H1 (cell line): Measurements from ENCODE around the gene PPP1R9A.

ENCODE experiments used
- CTCF ChIP-seq, 3 experiments: IDR thresholded peaks; 1 replicate in 2 of 3; 2 replicates in 1 of 3; pipeline versions ENCODE4 v1.5.1 to v1.6.1; 2011; ENCODE audit warnings: low read length in 3 of 3, mild to moderate bottlenecking in 3 of 3, inconsistent platforms in 2 of 3, low read depth in 1 of 3, moderate library complexity in 1 of 3; ENCODE audit not compliant: insufficient read depth in 1 of 3; ENCODE audit errors: control extremely low read depth in 1 of 3
- EZH2 ChIP-seq: fragments of 200-600 bp; sonication (generic); IDR thresholded peaks from 2 replicates; pipeline ENCODE4 v1.7.1; 2012; ENCODE audit warnings: low read depth, mild to moderate bottlenecking, moderate library complexity, low read length, inconsistent platforms; ENCODE audit not compliant: severe bottlenecking
- KDM1A ChIP-seq: fragments of 200-600, 300-600 bp; sonication (generic); IDR thresholded peaks from 2 replicates; pipeline ENCODE4 v1.7.1; 2016; ENCODE audit warnings: mild to moderate bottlenecking, low read length, borderline replicate concordance
- POLR2A ChIP-seq, 2 experiments: IDR thresholded peaks; 1 replicate in 1 of 2; 2 replicates in 1 of 2; pipeline ENCODE4 v1.6.1; 2011; ENCODE audit warnings: low read depth in 2 of 2, low read length in 2 of 2, mild to moderate bottlenecking in 2 of 2; ENCODE audit errors: control extremely low read depth in 1 of 2
- POLR2AphosphoS5 ChIP-seq: IDR thresholded peaks from 2 replicates; pipeline ENCODE4 v1.6.1; 2011; ENCODE audit warnings: low read depth, low read length
- RAD21 ChIP-seq, 2 experiments: IDR thresholded peaks in 1 of 2; conservative IDR thresholded peaks in 1 of 2; 2 replicates each; pipeline ENCODE4 v1.6.1; 2011; ENCODE audit warnings: low read depth in 2 of 2, low read length in 2 of 2, improper control_type of control experiment in 1 of 2, inconsistent platforms in 1 of 2, mild to moderate bottlenecking in 1 of 2, moderate library complexity in 1 of 2
- RXRA ChIP-seq: IDR thresholded peaks from 2 replicates; pipeline ENCODE4 v1.6.1; 2011; ENCODE audit warnings: low read depth, mild to moderate bottlenecking, low read length, moderate library complexity; ENCODE audit not compliant: insufficient read depth
- SIN3A ChIP-seq, 2 experiments: IDR thresholded peaks in 1 of 2; conservative IDR thresholded peaks in 1 of 2; 2 replicates each; pipeline ENCODE4 v1.6.1; 2011 to 2012; ENCODE audit warnings: low read length in 2 of 2, improper control_type of control experiment in 1 of 2, low read depth in 1 of 2, mild to moderate bottlenecking in 1 of 2
- TAF1 ChIP-seq: IDR thresholded peaks from 2 replicates; pipeline ENCODE4 v1.6.1; 2011; ENCODE audit warnings: mild to moderate bottlenecking, low read depth, low read length
- YY1 ChIP-seq: IDR thresholded peaks from 2 replicates; pipeline ENCODE4 v1.6.1; 2011; ENCODE audit warnings: low read depth, mild to moderate bottlenecking, low read length

GRCh38 chr7:95095966-95096540 lies 188.7 kb downstream of the PPP1R9A start:
- TF ChIP-seq KDM1A = no peak
- no peak for TF ChIP-seq YY1
- TF ChIP-seq POLR2A (IDR thresholded peaks at IDR 0.05; ENCODE audit: control extremely low read depth in 1 of 2, low read depth in 2 of 2, low read length in 2 of 2) = no peak
- no peak for TF ChIP-seq TAF1
- no peak for TF ChIP-seq CTCF (IDR thresholded peaks at IDR 0.05; ENCODE audit: control extremely low read depth in 1 of 3, insufficient read depth in 1 of 3, low read depth in 1 of 3, low read length in 3 of 3)
- TF ChIP-seq POLR2AphosphoS5 = no peak
- no peak for TF ChIP-seq RXRA
- TF ChIP-seq SIN3A (conservative IDR thresholded peaks at IDR 0.05 in 1 of 2, IDR thresholded peaks at IDR 0.05 in 1 of 2; ENCODE audit: low read depth in 1 of 2, low read length in 2 of 2) = no peak
- no peak for TF ChIP-seq RAD21 (IDR thresholded peaks at IDR 0.05 in 1 of 2, conservative IDR thresholded peaks at IDR 0.05 in 1 of 2; ENCODE audit: low read depth in 2 of 2, low read length in 2 of 2)
- TF ChIP-seq EZH2 = no peak
